HEK293 (cell line): ENCODE results near the gene OSBP2.

ENCODE experiments used
- CTCF ChIA-PET: fragments of 350-600 bp; formaldehyde crosslinking; extraction: SDS; loops from one replicate; lab custom pipeline; 2021; ENCODE audit warnings: antibody characterized with exemption; lab: Yijun Ruan, JAX
- POLR2A ChIA-PET: fragments of 300-600 bp; formaldehyde crosslinking; extraction: SDS; loops from one replicate; lab custom pipeline; 2020; ENCODE audit warnings: antibody characterized with exemption, inconsistent platforms; lab: Yijun Ruan, JAX
- H3K27ac ChIP-seq: fragments of 200-500 bp; sonication (Bioruptor generic); 2 replicates; pipeline ENCODE4 v1.5.1; 2014; ENCODE audit warnings: low read depth, low read length, control low read depth, inconsistent platforms; ENCODE audit errors: extremely low read depth
- H3K36me3 ChIP-seq, 2 experiments: fragments of 200-500 bp in 1 of 2; sonication (Bioruptor generic) in 1 of 2; 1 replicate in 1 of 2; 2 replicates in 1 of 2; pipeline ENCODE4 v1.5.1; 2014 to 2017; ENCODE audit warnings: inconsistent platforms in 2 of 2, low read length in 2 of 2; ENCODE audit not compliant: control insufficient read depth in 2 of 2, insufficient read depth in 1 of 2
- H3K4me1 ChIP-seq: fragments of 200-500 bp; sonication (Bioruptor generic); 2 replicates; pipeline ENCODE4 v1.5.1; 2014; ENCODE audit warnings: mild to moderate bottlenecking, low read length, inconsistent platforms; ENCODE audit not compliant: control insufficient read depth, insufficient read depth
- H3K4me3 ChIP-seq: 2 replicates; pipeline ENCODE4 v1.5.1; 2011; ENCODE audit warnings: low read depth, mild to moderate bottlenecking, control low read depth, low read length, moderate library complexity
- H3K9me3 ChIP-seq: fragments of 200-500 bp; sonication (Bioruptor generic); 2 replicates; pipeline ENCODE4 v1.5.1; 2014; ENCODE audit warnings: low read depth, low read length, inconsistent platforms; ENCODE audit not compliant: control insufficient read depth, insufficient read depth
- BCL11A ChIP-seq: fragments of 450-650 bp; formaldehyde crosslinking; IDR thresholded peaks from 2 replicates; pipeline ENCODE4 v1.5.1; 2016; ENCODE audit warnings: low read depth, missing biosample characterization, missing genetic modification characterization
- GLI2 ChIP-seq: fragments of 450-650 bp; formaldehyde crosslinking; IDR thresholded peaks from 2 replicates; pipeline ENCODE4; 2017; ENCODE audit warnings: missing biosample characterization, missing genetic modification characterization, low read depth, borderline replicate concordance
- HOXA7 ChIP-seq: sonication (generic); formaldehyde crosslinking; IDR thresholded peaks from 2 replicates; pipeline ENCODE4 v1.8.1; 2022; ENCODE audit warnings: missing genetic modification reagents, borderline replicate concordance
- KLF10 ChIP-seq: fragments of 450-650 bp; IDR thresholded peaks from 2 replicates; pipeline ENCODE4 v1.5.1; 2018; ENCODE audit warnings: missing biosample characterization, mild to moderate bottlenecking, missing genetic modification characterization
- SP7 ChIP-seq: fragments of 450-650 bp; formaldehyde crosslinking; IDR thresholded peaks from 2 replicates; pipeline ENCODE4 v1.5.1; 2016; ENCODE audit warnings: missing biosample characterization, missing genetic modification characterization
- TRIM28 ChIP-seq: IDR thresholded peaks from 2 replicates; pipeline ENCODE4 v1.6.1; 2011; ENCODE audit warnings: low read length, control low read depth, borderline replicate concordance
- ZBTB48 ChIP-seq: fragments of 450-650 bp; formaldehyde crosslinking; IDR thresholded peaks from 2 replicates; pipeline ENCODE4 v1.5.1; 2016; ENCODE audit warnings: missing biosample characterization, missing genetic modification characterization
- ZNF133 ChIP-seq: fragments of 450-650 bp; formaldehyde crosslinking; IDR thresholded peaks from 2 replicates; pipeline ENCODE4 v1.5.1; 2016; ENCODE audit warnings: missing biosample characterization, missing genetic modification characterization
- ZNF184 ChIP-seq: fragments of 450-650 bp; IDR thresholded peaks from 2 replicates; pipeline ENCODE4 v1.5.1; 2018; ENCODE audit warnings: missing biosample characterization, mild to moderate bottlenecking, missing genetic modification characterization
- ZNF214 ChIP-seq: fragments of 450-650 bp; formaldehyde crosslinking; IDR thresholded peaks from 2 replicates; pipeline ENCODE4 v1.5.1; 2017; ENCODE audit warnings: missing biosample characterization, mild to moderate bottlenecking, missing genetic modification characterization, borderline replicate concordance
- ZNF292 ChIP-seq: fragments of 450-650 bp; formaldehyde crosslinking; IDR thresholded peaks from 2 replicates; pipeline ENCODE4 v1.5.1; 2016; ENCODE audit warnings: low read depth, missing biosample characterization, missing genetic modification characterization, borderline replicate concordance
- ZNF324 ChIP-seq: fragments of 450-650 bp; formaldehyde crosslinking; IDR thresholded peaks from 2 replicates; pipeline ENCODE4 v1.5.1; 2016; ENCODE audit warnings: missing biosample characterization, missing genetic modification characterization
- ZNF404 ChIP-seq: fragments of 450-650 bp; formaldehyde crosslinking; IDR thresholded peaks from 2 replicates; pipeline ENCODE4 v1.5.1; 2017; ENCODE audit warnings: missing biosample characterization, missing genetic modification characterization
- ZNF529 ChIP-seq: fragments of 450-650 bp; formaldehyde crosslinking; IDR thresholded peaks from 2 replicates; pipeline ENCODE4 v1.5.1; 2017; ENCODE audit warnings: missing genetic modification characterization, missing biosample characterization; ENCODE audit not compliant: insufficient replicate concordance
- TF ChIP-seq, protein P1 (sequence below): fragments of 450-650 bp; formaldehyde crosslinking; IDR thresholded peaks from 2 replicates; pipeline ENCODE4 v1.5.1; 2016; ENCODE audit warnings: missing biosample characterization, missing genetic modification characterization
- TF ChIP-seq, protein P2 (sequence below): fragments of 450-650 bp; formaldehyde crosslinking; IDR thresholded peaks from 2 replicates; pipeline ENCODE4 v1.5.1; 2016; ENCODE audit warnings: missing biosample characterization, missing genetic modification characterization
- TF ChIP-seq, protein P3 (sequence below): fragments of 450-650 bp; IDR thresholded peaks from 2 replicates; pipeline ENCODE4 v1.5.1; 2018; ENCODE audit warnings: missing biosample characterization, missing genetic modification characterization
- TF ChIP-seq, protein P4 (sequence below): fragments of 450-650 bp; formaldehyde crosslinking; IDR thresholded peaks from 2 replicates; pipeline ENCODE4 v1.5.1; 2016; ENCODE audit warnings: missing biosample characterization, missing genetic modification characterization
- TF ChIP-seq, protein P5 (sequence below): fragments of 450-650 bp; formaldehyde crosslinking; optimal IDR thresholded peaks from 2 replicates; pipeline ENCODE3; 2016; ENCODE audit warnings: missing biosample characterization, mild to moderate bottlenecking, missing genetic modification characterization
- TF ChIP-seq, protein P6 (sequence below): fragments of 450-650 bp; formaldehyde crosslinking; conservative IDR thresholded peaks from 2 replicates; pipeline ENCODE4 v1.5.1; 2016; ENCODE audit warnings: low read depth, missing biosample characterization, missing genetic modification characterization
- TF ChIP-seq, protein P7 (sequence below): fragments of 450-650 bp; formaldehyde crosslinking; IDR thresholded peaks from 2 replicates; pipeline ENCODE4 v1.5.1; 2017; ENCODE audit warnings: missing biosample characterization, missing genetic modification characterization

The OSBP2 gene

DNA sequence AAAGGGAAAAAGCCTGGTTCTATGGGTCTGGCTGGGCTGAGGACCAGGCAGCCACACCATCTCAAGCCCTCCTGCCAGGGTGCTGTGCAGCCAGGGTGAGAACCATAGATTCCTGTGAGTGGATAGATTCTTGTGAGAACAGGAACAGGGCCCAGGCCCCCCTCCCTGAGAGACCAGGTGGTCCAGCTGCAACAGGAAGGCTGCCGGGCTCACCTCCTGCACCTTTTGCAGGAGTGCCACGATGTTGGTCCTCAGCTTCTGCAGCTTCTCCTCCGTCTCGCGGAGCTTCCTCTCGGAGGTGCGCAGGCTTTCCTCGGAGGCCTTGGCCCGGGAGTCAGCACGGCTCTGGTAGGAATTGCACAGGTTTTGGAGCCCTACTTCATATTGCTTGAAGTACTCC is 233.1 kb downstream of the OSBP2 start:
- H3K27ac ChIP-seq: no peak overlapping the region
- no peaks in the 10 kb centered on the region for H3K9me3 ChIP-seq
- no peaks in the 10 kb centered on the region for H3K4me1 ChIP-seq
- ChIA-PET CTCF (interaction anchor here (4.6 kb wide), 1 partner anchor 7 kb away, joined by 35 read pairs; no protein-coding TSS in a partner anchor), POLR2A (no interaction called here)
- H3K36me3 ChIP-seq: peaks cover 44 to 82% of the 10 kb centered on the region in 2 experiments; a peak in 2 of 3 replicates
- TF ChIP-seq, protein P1, sequence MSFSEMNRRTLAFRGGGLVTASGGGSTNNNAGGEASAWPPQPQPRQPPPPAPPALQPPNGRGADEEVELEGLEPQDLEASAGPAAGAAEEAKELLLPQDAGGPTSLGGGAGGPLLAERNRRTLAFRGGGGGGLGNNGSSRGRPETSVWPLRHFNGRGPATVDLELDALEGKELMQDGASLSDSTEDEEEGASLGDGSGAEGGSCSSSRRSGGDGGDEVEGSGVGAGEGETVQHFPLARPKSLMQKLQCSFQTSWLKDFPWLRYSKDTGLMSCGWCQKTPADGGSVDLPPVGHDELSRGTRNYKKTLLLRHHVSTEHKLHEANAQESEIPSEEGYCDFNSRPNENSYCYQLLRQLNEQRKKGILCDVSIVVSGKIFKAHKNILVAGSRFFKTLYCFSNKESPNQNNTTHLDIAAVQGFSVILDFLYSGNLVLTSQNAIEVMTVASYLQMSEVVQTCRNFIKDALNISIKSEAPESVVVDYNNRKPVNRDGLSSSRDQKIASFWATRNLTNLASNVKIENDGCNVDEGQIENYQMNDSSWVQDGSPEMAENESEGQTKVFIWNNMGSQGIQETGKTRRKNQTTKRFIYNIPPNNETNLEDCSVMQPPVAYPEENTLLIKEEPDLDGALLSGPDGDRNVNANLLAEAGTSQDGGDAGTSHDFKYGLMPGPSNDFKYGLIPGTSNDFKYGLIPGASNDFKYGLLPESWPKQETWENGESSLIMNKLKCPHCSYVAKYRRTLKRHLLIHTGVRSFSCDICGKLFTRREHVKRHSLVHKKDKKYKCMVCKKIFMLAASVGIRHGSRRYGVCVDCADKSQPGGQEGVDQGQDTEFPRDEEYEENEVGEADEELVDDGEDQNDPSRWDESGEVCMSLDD (tag by site-specific recombination): no peak
- TF ChIP-seq, protein P2, sequence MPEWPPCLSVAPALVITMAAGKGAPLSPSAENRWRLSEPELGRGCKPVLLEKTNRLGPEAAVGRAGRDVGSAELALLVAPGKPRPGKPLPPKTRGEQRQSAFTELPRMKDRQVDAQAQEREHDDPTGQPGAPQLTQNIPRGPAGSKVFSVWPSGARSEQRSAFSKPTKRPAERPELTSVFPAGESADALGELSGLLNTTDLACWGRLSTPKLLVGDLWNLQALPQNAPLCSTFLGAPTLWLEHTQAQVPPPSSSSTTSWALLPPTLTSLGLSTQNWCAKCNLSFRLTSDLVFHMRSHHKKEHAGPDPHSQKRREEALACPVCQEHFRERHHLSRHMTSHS: no peak
- TF ChIP-seq ZNF529 (tag by site-specific recombination) (no peak), KLF10 (no peak), ZNF292 (tag by site-specific recombination) (no peak), ZNF184 (tag by site-specific recombination) (no peak), GLI2 (tag by site-specific recombination) (no peak), HOXA7 (CRISPR knock-in tag) (no peak)
- TF ChIP-seq, protein P3, sequence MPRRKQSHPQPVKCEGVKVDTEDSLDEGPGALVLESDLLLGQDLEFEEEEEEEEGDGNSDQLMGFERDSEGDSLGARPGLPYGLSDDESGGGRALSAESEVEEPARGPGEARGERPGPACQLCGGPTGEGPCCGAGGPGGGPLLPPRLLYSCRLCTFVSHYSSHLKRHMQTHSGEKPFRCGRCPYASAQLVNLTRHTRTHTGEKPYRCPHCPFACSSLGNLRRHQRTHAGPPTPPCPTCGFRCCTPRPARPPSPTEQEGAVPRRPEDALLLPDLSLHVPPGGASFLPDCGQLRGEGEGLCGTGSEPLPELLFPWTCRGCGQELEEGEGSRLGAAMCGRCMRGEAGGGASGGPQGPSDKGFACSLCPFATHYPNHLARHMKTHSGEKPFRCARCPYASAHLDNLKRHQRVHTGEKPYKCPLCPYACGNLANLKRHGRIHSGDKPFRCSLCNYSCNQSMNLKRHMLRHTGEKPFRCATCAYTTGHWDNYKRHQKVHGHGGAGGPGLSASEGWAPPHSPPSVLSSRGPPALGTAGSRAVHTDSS (tag by site-specific recombination): no peak
- TF ChIP-seq, protein P4, sequence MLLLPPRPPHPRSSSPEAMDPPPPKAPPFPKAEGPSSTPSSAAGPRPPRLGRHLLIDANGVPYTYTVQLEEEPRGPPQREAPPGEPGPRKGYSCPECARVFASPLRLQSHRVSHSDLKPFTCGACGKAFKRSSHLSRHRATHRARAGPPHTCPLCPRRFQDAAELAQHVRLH: no peak
- no peak overlapping the region for H3K4me3 ChIP-seq

DNA sequence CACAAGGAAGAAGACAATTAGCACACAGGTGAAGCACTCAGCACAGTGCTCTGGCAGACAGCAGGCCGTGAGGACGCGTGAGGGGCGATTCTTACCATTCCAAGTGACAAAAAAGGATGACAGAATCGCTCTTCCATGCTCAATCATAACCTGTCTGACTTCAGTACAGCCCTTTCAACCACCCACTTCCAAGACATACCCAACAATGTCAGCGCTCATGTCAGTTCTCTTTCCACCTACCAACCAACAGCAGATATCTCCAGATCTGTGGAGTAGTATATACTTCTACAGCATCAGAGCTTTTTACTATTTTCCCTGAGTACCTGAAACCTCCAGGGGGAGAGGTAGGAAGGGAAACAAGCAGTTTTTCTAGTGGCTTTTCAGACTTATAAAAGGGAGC is 233.7 kb downstream of the OSBP2 start:
- ChIA-PET CTCF (interaction anchor here (4.6 kb wide), 1 partner anchor 8 kb away, joined by 35 read pairs; no protein-coding TSS in a partner anchor), POLR2A (no interaction called here)
- peaks cover 48 to 88% of the 10 kb centered on the region in 2 experiments; a peak in 2 of 3 replicates for H3K36me3 ChIP-seq
- no peak overlapping the region for H3K27ac ChIP-seq
- no peaks in the 10 kb centered on the region for H3K9me3 ChIP-seq
- H3K4me1 ChIP-seq: no peaks in the 10 kb centered on the region
- no peak overlapping the region for H3K4me3 ChIP-seq
- TF ChIP-seq SP7 (tag by site-specific recombination) (no peak), ZNF404 (tag by site-specific recombination) (no peak), ZNF214 (tag by site-specific recombination) (no peak), ZBTB48 (no peak), BCL11A (tag by site-specific recombination) (no peak), TRIM28 (no peak), ZNF133 (no peak), ZNF324 (tag by site-specific recombination) (no peak)
- TF ChIP-seq, protein P5, sequence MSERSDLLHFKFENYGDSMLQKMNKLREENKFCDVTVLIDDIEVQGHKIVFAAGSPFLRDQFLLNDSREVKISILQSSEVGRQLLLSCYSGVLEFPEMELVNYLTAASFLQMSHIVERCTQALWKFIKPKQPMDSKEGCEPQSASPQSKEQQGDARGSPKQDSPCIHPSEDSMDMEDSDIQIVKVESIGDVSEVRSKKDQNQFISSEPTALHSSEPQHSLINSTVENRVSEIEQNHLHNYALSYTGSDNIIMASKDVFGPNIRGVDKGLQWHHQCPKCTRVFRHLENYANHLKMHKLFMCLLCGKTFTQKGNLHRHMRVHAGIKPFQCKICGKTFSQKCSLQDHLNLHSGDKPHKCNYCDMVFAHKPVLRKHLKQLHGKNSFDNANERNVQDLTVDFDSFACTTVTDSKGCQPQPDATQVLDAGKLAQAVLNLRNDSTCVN: no peak
- TF ChIP-seq, protein P6, sequence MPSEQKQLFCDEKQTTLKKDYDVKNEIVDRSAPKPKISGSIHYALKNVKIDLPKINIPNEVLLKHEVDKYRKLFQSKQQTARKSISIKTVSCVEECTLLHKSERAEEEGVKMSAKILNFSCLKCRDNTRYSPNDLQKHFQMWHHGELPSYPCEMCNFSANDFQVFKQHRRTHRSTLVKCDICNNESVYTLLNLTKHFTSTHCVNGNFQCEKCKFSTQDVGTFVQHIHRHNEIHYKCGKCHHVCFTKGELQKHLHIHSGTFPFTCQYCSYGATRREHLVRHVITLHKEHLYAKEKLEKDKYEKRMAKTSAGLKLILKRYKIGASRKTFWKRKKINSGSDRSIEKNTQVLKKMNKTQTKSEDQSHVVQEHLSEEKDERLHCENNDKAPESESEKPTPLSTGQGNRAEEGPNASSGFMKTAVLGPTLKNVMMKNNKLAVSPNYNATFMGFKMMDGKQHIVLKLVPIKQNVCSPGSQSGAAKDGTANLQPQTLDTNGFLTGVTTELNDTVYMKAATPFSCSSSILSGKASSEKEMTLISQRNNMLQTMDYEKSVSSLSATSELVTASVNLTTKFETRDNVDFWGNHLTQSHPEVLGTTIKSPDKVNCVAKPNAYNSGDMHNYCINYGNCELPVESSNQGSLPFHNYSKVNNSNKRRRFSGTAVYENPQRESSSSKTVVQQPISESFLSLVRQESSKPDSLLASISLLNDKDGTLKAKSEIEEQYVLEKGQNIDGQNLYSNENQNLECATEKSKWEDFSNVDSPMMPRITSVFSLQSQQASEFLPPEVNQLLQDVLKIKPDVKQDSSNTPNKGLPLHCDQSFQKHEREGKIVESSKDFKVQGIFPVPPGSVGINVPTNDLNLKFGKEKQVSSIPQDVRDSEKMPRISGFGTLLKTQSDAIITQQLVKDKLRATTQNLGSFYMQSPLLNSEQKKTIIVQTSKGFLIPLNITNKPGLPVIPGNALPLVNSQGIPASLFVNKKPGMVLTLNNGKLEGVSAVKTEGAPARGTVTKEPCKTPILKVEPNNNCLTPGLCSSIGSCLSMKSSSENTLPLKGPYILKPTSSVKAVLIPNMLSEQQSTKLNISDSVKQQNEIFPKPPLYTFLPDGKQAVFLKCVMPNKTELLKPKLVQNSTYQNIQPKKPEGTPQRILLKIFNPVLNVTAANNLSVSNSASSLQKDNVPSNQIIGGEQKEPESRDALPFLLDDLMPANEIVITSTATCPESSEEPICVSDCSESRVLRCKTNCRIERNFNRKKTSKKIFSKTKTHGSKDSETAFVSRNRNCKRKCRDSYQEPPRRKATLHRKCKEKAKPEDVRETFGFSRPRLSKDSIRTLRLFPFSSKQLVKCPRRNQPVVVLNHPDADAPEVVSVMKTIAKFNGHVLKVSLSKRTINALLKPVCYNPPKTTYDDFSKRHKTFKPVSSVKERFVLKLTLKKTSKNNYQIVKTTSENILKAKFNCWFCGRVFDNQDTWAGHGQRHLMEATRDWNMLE (tag by site-specific recombination): no peak
- TF ChIP-seq, protein P7, sequence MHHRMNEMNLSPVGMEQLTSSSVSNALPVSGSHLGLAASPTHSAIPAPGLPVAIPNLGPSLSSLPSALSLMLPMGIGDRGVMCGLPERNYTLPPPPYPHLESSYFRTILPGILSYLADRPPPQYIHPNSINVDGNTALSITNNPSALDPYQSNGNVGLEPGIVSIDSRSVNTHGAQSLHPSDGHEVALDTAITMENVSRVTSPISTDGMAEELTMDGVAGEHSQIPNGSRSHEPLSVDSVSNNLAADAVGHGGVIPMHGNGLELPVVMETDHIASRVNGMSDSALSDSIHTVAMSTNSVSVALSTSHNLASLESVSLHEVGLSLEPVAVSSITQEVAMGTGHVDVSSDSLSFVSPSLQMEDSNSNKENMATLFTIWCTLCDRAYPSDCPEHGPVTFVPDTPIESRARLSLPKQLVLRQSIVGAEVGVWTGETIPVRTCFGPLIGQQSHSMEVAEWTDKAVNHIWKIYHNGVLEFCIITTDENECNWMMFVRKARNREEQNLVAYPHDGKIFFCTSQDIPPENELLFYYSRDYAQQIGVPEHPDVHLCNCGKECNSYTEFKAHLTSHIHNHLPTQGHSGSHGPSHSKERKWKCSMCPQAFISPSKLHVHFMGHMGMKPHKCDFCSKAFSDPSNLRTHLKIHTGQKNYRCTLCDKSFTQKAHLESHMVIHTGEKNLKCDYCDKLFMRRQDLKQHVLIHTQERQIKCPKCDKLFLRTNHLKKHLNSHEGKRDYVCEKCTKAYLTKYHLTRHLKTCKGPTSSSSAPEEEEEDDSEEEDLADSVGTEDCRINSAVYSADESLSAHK (tag by site-specific recombination): no peak
